Body of pancreas (tissue), 4 donors: ENCODE measurements around the gene PPIP5K1.
"Not testable (repeated sequence)": the region's sequence is repeated elsewhere in the genome, so short reads cannot be mapped to it uniquely, and the experiment has no call there.

ENCODE experiments used
- POLR2A ChIP-seq, 3 donors: fragments of 450-650 bp; IDR thresholded peaks; one replicate each; pipeline ENCODE4 v1.6.1; 2016; ENCODE audit warnings: antibody characterized with exemption in 3 of 3, mild to moderate bottlenecking in 2 of 3
- TF ChIP-seq, protein P1 (sequence below), 7 experiments: fragments of 450-650 bp in 4 of 7; fragments of 200-600 bp in 3 of 7; sonication (generic) in 3 of 7; IDR thresholded peaks; one replicate each; pipeline ENCODE4 v1.5.1; 2016 to 2019; ENCODE audit warnings: antibody characterized with exemption in 7 of 7

DNA sequence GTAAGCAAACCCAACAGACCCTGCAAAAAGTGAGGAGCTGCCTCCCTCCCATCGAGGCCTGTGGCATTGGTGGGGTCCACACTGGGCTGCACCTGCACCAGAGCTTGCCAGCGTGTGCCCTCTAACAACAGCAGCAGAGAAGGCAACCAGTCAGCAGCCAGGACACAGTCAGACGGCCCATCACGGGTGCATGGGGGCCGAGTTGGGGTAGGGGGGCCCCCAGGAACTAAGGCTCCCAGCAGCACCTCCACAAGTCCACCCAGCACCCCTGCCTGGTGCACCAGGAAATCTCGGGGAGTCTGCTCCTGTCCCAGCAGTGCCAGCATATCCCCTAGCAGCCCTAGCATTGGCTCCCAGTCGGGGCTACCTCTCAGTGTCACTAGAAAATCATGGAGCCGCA, 27.7 kb upstream of the PPIP5K1 start:
- TF ChIP-seq, protein P1, sequence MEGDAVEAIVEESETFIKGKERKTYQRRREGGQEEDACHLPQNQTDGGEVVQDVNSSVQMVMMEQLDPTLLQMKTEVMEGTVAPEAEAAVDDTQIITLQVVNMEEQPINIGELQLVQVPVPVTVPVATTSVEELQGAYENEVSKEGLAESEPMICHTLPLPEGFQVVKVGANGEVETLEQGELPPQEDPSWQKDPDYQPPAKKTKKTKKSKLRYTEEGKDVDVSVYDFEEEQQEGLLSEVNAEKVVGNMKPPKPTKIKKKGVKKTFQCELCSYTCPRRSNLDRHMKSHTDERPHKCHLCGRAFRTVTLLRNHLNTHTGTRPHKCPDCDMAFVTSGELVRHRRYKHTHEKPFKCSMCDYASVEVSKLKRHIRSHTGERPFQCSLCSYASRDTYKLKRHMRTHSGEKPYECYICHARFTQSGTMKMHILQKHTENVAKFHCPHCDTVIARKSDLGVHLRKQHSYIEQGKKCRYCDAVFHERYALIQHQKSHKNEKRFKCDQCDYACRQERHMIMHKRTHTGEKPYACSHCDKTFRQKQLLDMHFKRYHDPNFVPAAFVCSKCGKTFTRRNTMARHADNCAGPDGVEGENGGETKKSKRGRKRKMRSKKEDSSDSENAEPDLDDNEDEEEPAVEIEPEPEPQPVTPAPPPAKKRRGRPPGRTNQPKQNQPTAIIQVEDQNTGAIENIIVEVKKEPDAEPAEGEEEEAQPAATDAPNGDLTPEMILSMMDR (IDR thresholded peaks at IDR 0.05): not testable (repeated sequence)
- TF ChIP-seq POLR2A (IDR thresholded peaks at IDR 0.05): not testable (repeated sequence)
